CD4-positive, alpha-beta T cell treated with Interleukin-17A for 1 hour (primary cell): ENCODE measurements around the gene APOL5.
"Not testable (repeated sequence)": the region's sequence is repeated elsewhere in the genome, so short reads cannot be mapped to it uniquely, and the experiment has no call there.

ENCODE experiments used
- DNase-seq: peaks from one replicate; pipeline ENCODE4 v3.0.0-alpha.2; 2020

APOL5 gene

GRCh38 chr22:35712672-35713071, 5.0 kb upstream of the APOL5 start:
- no peak for DNase-seq

GRCh38 chr22:35719212-35719875, 1.7 kb downstream of the APOL5 start:
- DNase-seq: no peak

GRCh38 chr22:35721960-35722359, 4.3 kb downstream of the APOL5 start:
- no peak for DNase-seq

GRCh38 chr22:35725521-35725920, 7.8 kb downstream of the APOL5 start:
- no peak for DNase-seq

- no peak for DNase-seq
These were observed 8.7 kb downstream of the APOL5 start for GRCh38 chr22:35726398-35726797.

GRCh38 chr22:35726933-35727332, 9.3 kb downstream of the APOL5 start:
- DNase-seq: no peak

GRCh38 chr22:35727436-35727835, 9.8 kb downstream of the APOL5 start:
- no peak for DNase-seq

GRCh38 chr22:35728639-35729308, 11.1 kb downstream of the APOL5 start:
- no peak for DNase-seq

GRCh38 chr22:35729309-35729698, 11.6 kb downstream of the APOL5 start:
- DNase-seq: no peak

GRCh38 chr22:35731321-35731720, 13.6 kb downstream of the APOL5 start:
- no peak for DNase-seq

- no peak for DNase-seq
These were observed 14.4 kb downstream of the APOL5 start for GRCh38 chr22:35732116-35732515.

GRCh38 chr22:35733036-35733435, 15.4 kb downstream of the APOL5 start:
- no peak for DNase-seq

- no peak for DNase-seq
These were observed 16.3 kb downstream of the APOL5 start for GRCh38 chr22:35733791-35734516.

GRCh38 chr22:35734517-35734827, 16.8 kb downstream of the APOL5 start:
- DNase-seq: no peak

GRCh38 chr22:35735542-35735941, 17.9 kb downstream of the APOL5 start:
- DNase-seq: no peak

GRCh38 chr22:35736166-35736565, 18.5 kb downstream of the APOL5 start:
- no peak for DNase-seq

- no peak for DNase-seq
These were observed 19.0 kb downstream of the APOL5 start for GRCh38 chr22:35736701-35737100.

GRCh38 chr22:35737886-35738285, 20.2 kb downstream of the APOL5 start:
- not testable (repeated sequence) for DNase-seq

- peak; percentile 6 for DNase-seq
These were observed 21.6 kb downstream of the APOL5 start for GRCh38 chr22:35739076-35739930.

GRCh38 chr22:35739931-35740380, 22.3 kb downstream of the APOL5 start:
- DNase-seq: no peak

- no peak for DNase-seq
These were observed 22.9 kb downstream of the APOL5 start for GRCh38 chr22:35740616-35741015.

GRCh38 chr22:35742342-35743100, 24.8 kb downstream of the APOL5 start:
- no peak for DNase-seq
